Common myeloid progenitor, CD34-positive (primary cell): Measurements from ENCODE around the gene LSG1.

Experiments used
- CTCF ChIA-PET: fragments of 350-600 bp; sonication (Branson Sonifier 250); formaldehyde crosslinking; loops from one replicate; lab custom pipeline; 2021; ENCODE audit warnings: antibody characterized with exemption; lab: Charles Lee
- POLR2A ChIA-PET: fragments of 350-600 bp; sonication (Branson Sonifier 250); formaldehyde crosslinking; loops from one replicate; lab custom pipeline; 2021; ENCODE audit warnings: antibody characterized with exemption; lab: Charles Lee
- DNase-seq, 3 donors: peaks; one replicate each; pipeline versions ENCODE4 v3.0.0 to v3.0.0-alpha.2; 2013
- H3K27ac ChIP-seq, 2 experiments: 1 replicate in 1 of 2; 2 replicates in 1 of 2; pipeline ENCODE4 v1.7.0; 2013; ENCODE audit warnings: inconsistent platforms in 2 of 2, low read length in 2 of 2, mild to moderate bottlenecking in 2 of 2, low read depth in 1 of 2, moderate library complexity in 1 of 2; ENCODE audit not compliant: severe bottlenecking in 2 of 2, insufficient read depth in 1 of 2, poor library complexity in 1 of 2
- H3K27me3 ChIP-seq, 5 experiments: replicated peaks in 2 of 5; 1 replicate in 3 of 5; 2 replicates in 2 of 5; pipeline versions ENCODE4 v1.6.1 to v1.7.0; 2013; ENCODE audit warnings: low read length in 4 of 5, mild to moderate bottlenecking in 2 of 5, moderate library complexity in 2 of 5, inconsistent platforms in 1 of 5; ENCODE audit not compliant: insufficient read depth in 5 of 5, control insufficient read depth in 4 of 5
- H3K36me3 ChIP-seq, 4 experiments: 1 replicate in 2 of 4; 2 replicates in 2 of 4; pipeline versions ENCODE4 v1.6.1 to v1.7.0; 2013; ENCODE audit warnings: low read length in 3 of 4, control low read depth in 1 of 4, mild to moderate bottlenecking in 1 of 4; ENCODE audit not compliant: control insufficient read depth in 4 of 4, insufficient read depth in 4 of 4
- H3K4me1 ChIP-seq, 4 experiments: 1 replicate in 3 of 4; 2 replicates in 1 of 4; pipeline versions ENCODE4 v1.6.1 to v1.7.1; 2013; ENCODE audit warnings: low read length in 3 of 4, mild to moderate bottlenecking in 3 of 4, control low read depth in 1 of 4, inconsistent platforms in 1 of 4, moderate library complexity in 1 of 4; ENCODE audit not compliant: control insufficient read depth in 4 of 4, insufficient read depth in 4 of 4; ENCODE audit errors: control extremely low read depth in 1 of 4
- H3K4me3 ChIP-seq, 7 experiments: 1 replicate in 4 of 7; 2 replicates in 3 of 7; pipeline versions ENCODE4 v1.5.1 to v1.7.0; 2013; ENCODE audit warnings: mild to moderate bottlenecking in 7 of 7, low read length in 6 of 7, moderate library complexity in 6 of 7, inconsistent platforms in 2 of 7, low read depth in 2 of 7, control low read depth in 1 of 7; ENCODE audit not compliant: insufficient read depth in 4 of 7, control insufficient read depth in 1 of 7; ENCODE audit errors: extremely low read depth in 1 of 7
- H3K9me3 ChIP-seq, 5 experiments: 1 replicate in 4 of 5; 2 replicates in 1 of 5; pipeline versions ENCODE4 v1.6.1 to v1.7.1; 2013; ENCODE audit warnings: low read length in 4 of 5, mild to moderate bottlenecking in 2 of 5, inconsistent platforms in 1 of 5, low read depth in 1 of 5, moderate library complexity in 1 of 5; ENCODE audit not compliant: control insufficient read depth in 4 of 5, insufficient read depth in 2 of 5; ENCODE audit errors: control extremely low read depth in 1 of 5
- WGBS: methylation state at CpG from one replicate; pipeline ENCODE4 v1.1.5; 2013; ENCODE audit not compliant: insufficient coverage; 5-methylcytosine and 5-hydroxymethylcytosine counted together

Gene LSG1

DNA sequence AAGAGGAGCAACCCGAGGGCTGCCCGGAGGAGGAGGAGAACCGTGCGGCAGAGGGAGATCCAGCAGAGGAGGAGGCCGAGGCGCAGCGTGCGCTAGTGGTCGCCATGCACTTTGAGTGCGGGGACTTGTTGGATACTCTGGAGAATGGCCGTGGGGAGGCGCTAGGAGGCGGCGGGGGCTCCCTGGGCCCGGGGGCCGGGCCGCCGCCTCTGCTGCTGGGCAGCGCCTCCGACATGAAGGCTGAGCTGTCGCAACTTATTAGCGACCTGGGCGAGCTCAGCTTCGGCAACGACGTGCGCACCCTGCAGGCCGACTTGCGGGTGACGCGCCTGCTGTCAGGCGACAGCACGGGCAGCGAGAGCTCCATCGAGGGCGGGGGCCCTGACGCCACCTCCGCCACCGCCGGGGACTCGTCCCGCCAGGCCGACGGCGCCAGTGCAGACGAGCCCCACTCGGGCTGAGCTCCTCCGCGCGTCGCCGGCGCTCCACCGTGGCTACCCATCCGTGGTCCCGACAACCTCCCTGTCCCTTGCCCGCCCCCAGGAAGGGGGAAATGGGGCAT is 15.7 kb upstream of the LSG1 start:
- H3K4me1 ChIP-seq = peaks cover 5 to 65% (median 57%) of the 10 kb centered on the region in 4 experiments
- H3K27ac ChIP-seq = no peak overlapping the region
- H3K4me3 ChIP-seq = peak overlapping the region; percentile 24 to 88 (median 75)
- H3K9me3 ChIP-seq = no peaks in the 10 kb centered on the region
- H3K27me3 ChIP-seq = no peaks in the 10 kb centered on the region
- POLR2A ChIA-PET = interaction anchor here (0.7 to 2.9 kb wide), 8 partner anchors 16 to 573 kb away, joined by 3 to 14 read pairs (median 5); partner anchors contain the start of gene LSG1
- peak; percentile 88 to 92 (median 89) for DNase-seq
- H3K36me3 ChIP-seq = no peaks in the 10 kb centered on the region
- 2% methylated on average over 55 of the region's 57 CpGs for WGBS
- CTCF ChIA-PET = interaction anchor here (0.7 to 10.6 kb wide), 22 partner anchors 8 to 577 kb away, joined by 3 to 129 read pairs (median 3); partner anchors contain the start of gene LSG1

DNA sequence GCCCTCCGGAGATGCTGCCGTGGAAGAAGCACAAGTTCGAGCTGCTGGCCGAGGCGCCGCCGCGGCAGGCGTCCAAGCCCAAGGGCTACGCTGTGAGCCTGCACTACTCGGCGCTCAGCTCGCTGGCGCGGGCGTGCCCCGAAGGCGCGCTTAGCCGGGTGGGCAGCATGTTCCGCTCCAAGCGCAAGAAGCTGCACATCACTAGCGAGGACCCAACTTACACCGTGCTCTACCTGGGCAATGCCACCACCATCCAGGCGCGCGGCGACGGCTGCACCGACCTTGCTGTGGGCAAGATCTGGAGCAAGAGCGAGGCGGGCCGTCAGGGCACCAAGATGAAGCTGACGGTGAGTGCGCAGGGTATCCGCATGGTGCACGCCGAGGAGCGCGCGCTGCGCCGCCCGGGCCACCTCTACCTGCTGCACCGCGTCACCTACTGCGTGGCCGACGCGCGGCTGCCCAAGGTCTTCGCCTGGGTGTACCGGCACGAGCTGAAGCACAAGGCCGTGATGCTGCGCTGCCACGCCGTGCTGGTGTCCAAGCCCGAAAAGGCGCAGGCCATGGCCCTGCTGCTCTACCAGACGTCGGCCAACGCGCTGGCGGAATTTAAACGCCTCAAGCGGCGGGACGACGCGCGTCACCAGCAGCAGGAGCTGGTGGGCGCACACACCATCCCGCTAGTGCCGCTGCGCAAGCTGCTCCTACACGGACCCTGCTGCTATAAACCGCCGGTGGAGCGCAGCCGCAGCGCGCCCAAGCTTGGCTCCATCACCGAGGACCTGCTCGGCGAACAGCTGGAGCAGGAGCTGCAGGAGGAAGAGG is 15.0 kb upstream of the LSG1 start:
- CTCF ChIA-PET = interaction anchor here (0.7 to 10.6 kb wide), 24 partner anchors 8 to 577 kb away, joined by 3 to 129 read pairs (median 3); partner anchors contain the start of gene LSG1
- Histone ChIP-seq H3K4me3 (peak overlapping the region; percentile 68 to 88 (median 75)), H3K27me3 (no peaks in the 10 kb centered on the region), H3K27ac (no peak overlapping the region), H3K36me3 (no peaks in the 10 kb centered on the region), H3K4me1 (peaks cover 5 to 72% (median 60%) of the 10 kb centered on the region in 4 experiments), H3K9me3 (no peaks in the 10 kb centered on the region)
- POLR2A ChIA-PET = interaction anchor here (0.6 to 2.9 kb wide), 13 partner anchors 15 to 573 kb away, joined by 3 to 14 read pairs (median 4); partner anchors contain the start of gene LSG1
- 11% methylated on average over 75 of the region's 86 CpGs for WGBS
- peak in 2 of 3 donors; percentile 68 to 75 for DNase-seq

DNA sequence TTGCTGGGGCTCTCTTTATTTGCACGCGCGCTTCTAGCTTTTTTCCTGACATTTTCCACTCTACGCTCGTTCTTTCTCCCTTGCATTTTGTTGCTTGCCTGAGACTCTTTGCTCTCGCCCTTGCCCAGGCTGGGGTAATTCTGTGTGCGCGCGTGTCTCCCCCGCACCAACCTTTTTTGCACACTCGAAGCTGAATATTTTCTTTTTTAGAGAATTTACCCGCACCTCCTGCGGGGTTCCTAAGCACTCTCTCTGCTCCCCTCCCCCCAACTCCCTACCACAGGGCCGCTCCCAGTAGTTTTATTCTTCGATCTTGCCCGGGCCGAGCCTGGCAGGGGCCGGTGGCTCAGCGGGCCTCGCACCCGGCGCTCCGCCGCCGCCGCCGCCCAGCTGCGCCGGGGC is 14.4 kb upstream of the LSG1 start:
- under 1% methylated on average over 26 of the region's 29 CpGs for WGBS
- ChIA-PET CTCF (interaction anchor here (0.8 to 10.6 kb wide), 10 partner anchors 10 to 576 kb away, joined by 3 to 129 read pairs (median 6); partner anchors contain the start of gene LSG1), POLR2A (interaction anchor here (0.5 to 2.9 kb wide), 8 partner anchors 14 to 574 kb away, joined by 3 to 14 read pairs (median 4); partner anchors contain the start of gene LSG1)
- Histone ChIP-seq H3K4me1 (peaks cover 5 to 73% (median 60%) of the 10 kb centered on the region in 4 experiments), H3K4me3 (peak overlapping the region; percentile 68 to 88 (median 75)), H3K9me3 (no peaks in the 10 kb centered on the region), H3K27me3 (no peaks in the 10 kb centered on the region), H3K27ac (no peak overlapping the region), H3K36me3 (no peaks in the 10 kb centered on the region)
- DNase-seq = no peak

DNA sequence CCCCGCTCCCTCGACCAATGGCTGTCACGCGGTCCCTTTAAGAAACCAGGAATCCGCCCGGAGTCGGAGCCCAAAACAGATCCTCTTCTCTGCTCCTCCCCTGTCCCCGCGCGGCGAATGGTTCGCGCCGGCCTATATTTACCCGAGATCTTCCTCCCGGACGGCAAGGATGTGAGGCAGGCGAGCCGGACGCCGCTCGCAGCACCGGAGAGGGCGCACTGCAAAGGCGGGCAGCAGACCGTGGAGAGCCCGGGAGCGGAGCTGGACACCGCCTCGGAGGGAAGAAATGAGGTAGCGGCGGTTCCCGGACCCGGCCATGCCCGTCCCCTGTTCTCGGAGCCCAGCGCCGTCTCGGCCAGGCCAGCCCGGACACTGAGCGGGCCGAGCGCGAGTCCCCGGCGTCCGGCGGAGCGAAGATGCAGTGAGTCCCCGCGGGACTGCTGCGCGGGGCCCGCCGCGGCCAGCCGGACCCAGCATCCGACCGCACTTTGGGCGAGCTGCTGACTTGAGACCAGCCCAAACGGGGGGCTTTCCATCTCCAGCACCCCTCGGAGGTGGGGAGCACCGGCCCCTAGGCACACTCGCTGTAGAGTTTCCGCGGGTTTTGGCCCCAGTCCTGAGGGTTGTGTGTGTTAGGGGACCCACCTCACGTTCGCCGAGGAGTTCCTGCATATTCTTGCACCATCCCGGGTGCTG is 13.9 kb upstream of the LSG1 start, which contains the start of gene FAM43A:
TSS of gene FAM43A (plus strand) at position 166 of the 696 bp plus-strand sequence. CDS start 944 bp downstream, outside the sequence.
- peaks cover 5 to 75% (median 60%) of the 10 kb centered on the region in 4 experiments for H3K4me1 ChIP-seq
- no peaks in the 10 kb centered on the region for H3K27me3 ChIP-seq
- WGBS = under 1% methylated on average over 57 of the region's 70 CpGs
- H3K4me3 ChIP-seq = peak within 1 kb of the TSS; percentile 68 to 88 (median 75)
- no peaks in the 10 kb centered on the region for H3K9me3 ChIP-seq
- DNase-seq = peak; percentile 83 to 89 (median 85)
- no peaks in the 10 kb centered on the region for H3K36me3 ChIP-seq
- peak within 1 kb of the TSS in 1 of 2 experiments; percentile 32 for H3K27ac ChIP-seq
- POLR2A ChIA-PET = interaction anchor here (0.5 to 2.9 kb wide), 8 partner anchors 14 to 575 kb away, joined by 3 to 14 read pairs (median 4); partner anchors contain the start of gene LSG1
- CTCF ChIA-PET = interaction anchor here (0.6 to 10.6 kb wide), 7 partner anchors 16 to 585 kb away, joined by 3 to 129 read pairs (median 6); partner anchors contain the start of genes LSG1 and XXYLT1

DNA sequence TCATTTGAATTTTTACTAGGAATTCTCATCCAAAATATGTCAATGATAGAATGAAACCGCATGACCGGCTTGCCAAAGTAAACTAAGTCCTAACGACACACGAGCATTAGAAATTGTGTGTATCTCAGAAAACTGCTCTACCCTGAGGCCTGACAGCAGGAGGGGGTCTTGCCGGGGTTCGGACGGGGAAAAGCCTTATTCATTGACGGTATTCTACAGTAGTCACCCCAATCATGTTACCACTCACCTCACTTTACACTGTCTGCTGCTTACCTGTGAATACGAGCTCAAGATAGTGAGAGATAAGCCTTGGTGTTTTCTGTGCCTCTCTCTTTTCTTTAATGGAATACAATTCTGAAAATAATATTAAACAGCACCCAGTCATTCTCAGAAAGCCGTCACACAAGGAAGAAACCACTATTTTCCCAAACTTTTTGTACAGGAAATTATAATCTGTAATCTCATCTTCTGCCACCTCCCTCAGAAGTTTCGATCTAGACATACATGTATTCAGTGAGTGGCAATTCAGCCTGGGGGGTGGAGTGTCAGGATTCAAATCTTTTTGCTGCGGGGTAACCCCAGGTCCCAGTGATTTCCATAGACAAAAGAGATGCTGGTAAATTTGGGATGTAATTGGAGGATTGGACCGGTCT is 13.2 kb upstream of the LSG1 start:
- POLR2A ChIA-PET = interaction anchor here (0.8 kb wide), 1 partner anchor 576 kb away, joined by 3 read pairs; no protein-coding TSS in a partner anchor
- Histone ChIP-seq H3K36me3 (no peaks in the 10 kb centered on the region), H3K27ac (peak overlapping the region in 1 of 2 experiments; percentile 32), H3K4me1 (peaks cover 5 to 72% (median 58%) of the 10 kb centered on the region in 4 experiments), H3K9me3 (no peaks in the 10 kb centered on the region), H3K27me3 (no peaks in the 10 kb centered on the region), H3K4me3 (peak overlapping the region; percentile 68 to 88 (median 75))
- CTCF ChIA-PET = interaction anchor here (0.6 to 10.6 kb wide), 5 partner anchors 15 to 586 kb away, joined by 3 to 129 read pairs (median 3); partner anchors contain the start of genes LSG1 and XXYLT1
- 49% methylated on average over 7 of the region's 13 CpGs for WGBS
- DNase-seq = no peak

DNA sequence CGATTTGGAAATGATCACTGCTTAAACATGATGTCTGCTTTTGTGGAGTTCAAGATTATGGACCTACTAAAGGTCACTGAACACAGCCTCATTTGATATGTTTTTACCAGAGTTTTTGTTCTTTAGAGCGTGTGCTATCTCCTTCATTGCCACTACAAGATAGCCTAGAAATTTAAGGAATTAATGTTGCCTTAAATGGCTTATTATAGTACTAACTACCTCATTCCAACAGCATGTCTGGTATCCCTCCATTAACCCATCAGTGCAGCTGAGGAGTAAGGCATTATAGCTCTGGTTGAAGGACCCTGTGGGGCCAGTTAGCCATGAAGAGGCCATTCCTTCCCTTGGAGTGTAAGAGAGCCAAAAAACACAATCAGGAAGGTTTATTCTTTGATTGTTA is 11.4 kb upstream of the LSG1 start:
- CTCF ChIA-PET = interaction anchor here (0.6 to 10.6 kb wide), 36 partner anchors 13 to 587 kb away, joined by 3 to 129 read pairs (median 4); partner anchors contain the start of genes LSG1 and XXYLT1
- Histone ChIP-seq H3K27me3 (no peaks in the 10 kb centered on the region), H3K4me1 (peaks cover under 1 to 57% (median 43%) of the 10 kb centered on the region in 4 experiments), H3K27ac (no peak overlapping the region), H3K36me3 (no peaks in the 10 kb centered on the region), H3K9me3 (no peaks in the 10 kb centered on the region), H3K4me3 (no peak overlapping the region)
- POLR2A ChIA-PET = interaction anchor here (1.2 to 2.1 kb wide), 3 partner anchors 11 to 577 kb away, joined by 3 to 10 read pairs (median 6); partner anchors contain the start of gene LSG1
- WGBS = no CpG with 5 or more reads among the region's 2 CpGs
- DNase-seq = no peak
